ENCODE results near the gene PCDHGA5.
"Not testable (repeated sequence)": the region's sequence is repeated elsewhere in the genome, so short reads cannot be mapped to it uniquely, and the experiment has no call there.

The PCDHGA5 gene

GRCh38 chr5:141393267-141393666, 29.3 kb downstream of the PCDHGA5 start:
- no peaks in the 10 kb centered on the region for H3K27me3 ChIP-seq (ENCODE audit: insufficient read depth, insufficient read length)
- peaks cover 14% of the 10 kb centered on the region; the same call in 1 of the 2 replicates for H3K9me3 ChIP-seq (ENCODE audit: insufficient read depth, low read length)
- DNase-seq (ENCODE audit: low read depth, low spot score): no peak
- H3K9ac ChIP-seq (ENCODE audit: insufficient read length, low read depth): no peak overlapping the region
- H3K4me3 ChIP-seq (ENCODE audit: insufficient read length, low read depth): no peak overlapping the region
- H3K4me1 ChIP-seq (ENCODE audit: insufficient read depth, insufficient read length): no peaks in the 10 kb centered on the region
- TF ChIP-seq ZNF274 (IDR thresholded peaks at IDR 0.05; ENCODE audit: low read depth, low read length) (no peak), YY1 (IDR thresholded peaks at IDR 0.05; ENCODE audit: insufficient read depth, insufficient read length) (no peak), SUZ12 (IDR thresholded peaks at IDR 0.05; ENCODE audit: extremely low read depth, insufficient read depth, insufficient read length) (no peak)
- H3K36me3 ChIP-seq (ENCODE audit: insufficient read depth, insufficient read length, low read length): no peaks in the 10 kb centered on the region

GRCh38 chr5:141394401-141395187, 30.6 kb downstream of the PCDHGA5 start:
- H3K36me3 ChIP-seq (ENCODE audit: insufficient read depth, insufficient read length, low read length); H3K4me1 ChIP-seq (ENCODE audit: insufficient read depth, insufficient read length); H3K9ac ChIP-seq (ENCODE audit: insufficient read length, low read depth); DNase-seq (ENCODE audit: low read depth, low spot score); H3K4me3 ChIP-seq (ENCODE audit: insufficient read length, low read depth); H3K27me3 ChIP-seq (ENCODE audit: insufficient read depth, insufficient read length): not testable (repeated sequence)
- peaks cover 18% of the 10 kb centered on the region; the same call in 1 of the 2 replicates for H3K9me3 ChIP-seq (ENCODE audit: insufficient read depth, low read length)

- not testable (repeated sequence) for DNase-seq (ENCODE audit: low read depth, low spot score); H3K9ac ChIP-seq (ENCODE audit: insufficient read length, low read depth); H3K27me3 ChIP-seq (ENCODE audit: insufficient read depth, insufficient read length); H3K4me1 ChIP-seq (ENCODE audit: insufficient read depth, insufficient read length); H3K4me3 ChIP-seq (ENCODE audit: insufficient read length, low read depth); H3K36me3 ChIP-seq (ENCODE audit: insufficient read depth, insufficient read length, low read length)
- H3K9me3 ChIP-seq (ENCODE audit: insufficient read depth, low read length): peaks cover 13% of the 10 kb centered on the region; the same call in 1 of the 2 replicates
Measured at GRCh38 chr5:141397756-141398551, 34.0 kb downstream of the PCDHGA5 start, which contains the start of gene PCDHGB5. Gene PCDHGB5 (plus strand): TSS chr5:141397947. CDS start chr5:141398128, 181 bp downstream.

DNA sequence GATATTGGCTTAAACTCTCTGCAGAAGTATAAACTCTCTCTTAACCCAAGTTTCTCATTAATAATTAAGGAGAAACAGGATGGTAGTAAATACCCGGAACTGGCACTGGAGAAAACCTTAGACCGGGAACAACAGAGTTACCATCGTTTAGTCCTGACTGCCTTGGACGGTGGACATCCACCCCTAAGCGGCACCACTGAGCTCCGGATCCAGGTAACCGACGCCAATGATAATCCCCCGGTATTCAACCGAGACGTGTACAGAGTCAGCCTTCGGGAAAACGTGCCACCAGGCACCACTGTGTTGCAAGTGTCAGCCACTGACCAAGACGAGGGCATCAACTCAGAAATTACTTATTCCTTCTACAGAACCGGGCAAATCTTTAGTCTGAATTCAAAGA, 34.6 kb downstream of the PCDHGA5 start:
- Histone ChIP-seq H3K9ac (ENCODE audit: insufficient read length, low read depth) (no peak overlapping the region), H3K4me3 (ENCODE audit: insufficient read length, low read depth) (no peak overlapping the region), H3K27me3 (ENCODE audit: insufficient read depth, insufficient read length) (no peaks in the 10 kb centered on the region), H3K36me3 (ENCODE audit: insufficient read depth, insufficient read length, low read length) (no peaks in the 10 kb centered on the region), H3K9me3 (ENCODE audit: insufficient read depth, low read length) (peaks cover 8% of the 10 kb centered on the region; the same call in 1 of the 2 replicates), H3K4me1 (ENCODE audit: insufficient read depth, insufficient read length) (no peaks in the 10 kb centered on the region)
- TF ChIP-seq SUZ12 (IDR thresholded peaks at IDR 0.05; ENCODE audit: extremely low read depth, insufficient read depth, insufficient read length) (no peak), YY1 (IDR thresholded peaks at IDR 0.05; ENCODE audit: insufficient read depth, insufficient read length) (no peak), ZNF274 (IDR thresholded peaks at IDR 0.05; ENCODE audit: low read depth, low read length) (no peak)
- DNase-seq (ENCODE audit: low read depth, low spot score): no peak

- TF ChIP-seq ZNF274 (IDR thresholded peaks at IDR 0.05; ENCODE audit: low read depth, low read length) (no peak), YY1 (IDR thresholded peaks at IDR 0.05; ENCODE audit: insufficient read depth, insufficient read length) (no peak), SUZ12 (IDR thresholded peaks at IDR 0.05; ENCODE audit: extremely low read depth, insufficient read depth, insufficient read length) (no peak)
- Histone ChIP-seq H3K4me3 (ENCODE audit: insufficient read length, low read depth) (no peak overlapping the region), H3K9me3 (ENCODE audit: insufficient read depth, low read length) (peaks cover 4% of the 10 kb centered on the region; the same call in 1 of the 2 replicates), H3K36me3 (ENCODE audit: insufficient read depth, insufficient read length, low read length) (no peaks in the 10 kb centered on the region), H3K27me3 (ENCODE audit: insufficient read depth, insufficient read length) (no peaks in the 10 kb centered on the region), H3K4me1 (ENCODE audit: insufficient read depth, insufficient read length) (no peaks in the 10 kb centered on the region), H3K9ac (ENCODE audit: insufficient read length, low read depth) (no peak overlapping the region)
- DNase-seq (ENCODE audit: low read depth, low spot score): no peak
Measured at GRCh38 chr5:141399555-141400258, 35.7 kb downstream of the PCDHGA5 start.

DNA sequence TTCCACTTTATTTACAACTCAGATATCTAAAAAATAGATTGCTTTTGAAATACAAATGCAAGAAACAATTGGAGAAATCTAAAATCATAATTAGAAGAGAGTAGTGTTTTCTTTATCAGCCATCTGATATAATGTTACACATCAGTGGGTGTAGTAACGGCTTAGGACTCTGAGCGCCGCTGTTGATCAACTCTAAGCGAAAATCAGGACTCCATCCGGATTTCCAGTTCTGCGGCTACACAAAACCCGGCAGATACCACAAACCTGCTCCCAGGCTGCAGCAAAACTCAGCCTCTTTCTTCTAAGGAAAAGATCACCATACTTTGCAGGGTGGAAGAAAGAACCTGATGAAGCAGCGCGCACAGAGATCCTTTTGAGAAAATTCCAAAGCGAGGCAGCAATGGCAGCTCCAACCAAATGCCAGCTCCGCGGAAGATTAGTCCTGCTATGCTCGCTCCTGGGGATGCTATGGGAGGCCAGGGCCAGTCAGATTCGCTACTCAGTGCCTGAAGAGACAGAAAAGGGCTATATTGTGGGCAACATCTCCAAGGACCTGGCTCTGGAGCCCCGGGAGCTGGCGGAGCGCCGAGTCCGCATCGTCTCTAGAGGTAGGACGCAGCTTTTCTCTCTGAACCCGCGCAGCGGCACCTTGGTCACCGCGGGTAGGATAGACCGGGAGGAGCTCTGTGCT, 38.7 kb downstream of the PCDHGA5 start, which contains the start of gene PCDHGA9:
Gene PCDHGA9 (plus strand): TSS at position 226 of the 691 bp plus-strand sequence. CDS start 175 bp downstream, at position 401.
- H3K4me1 ChIP-seq (ENCODE audit: insufficient read depth, insufficient read length): no peaks in the 10 kb centered on the region
- H3K9me3 ChIP-seq (ENCODE audit: insufficient read depth, low read length): peaks cover 4% of the 10 kb centered on the region; the same call in 1 of the 2 replicates
- H3K36me3 ChIP-seq (ENCODE audit: insufficient read depth, insufficient read length, low read length): no peaks in the 10 kb centered on the region
- DNase-seq (ENCODE audit: low read depth, low spot score): no peak
- no peak within 1 kb of the TSS for H3K9ac ChIP-seq (ENCODE audit: insufficient read length, low read depth)
- no peak within 1 kb of the TSS for H3K4me3 ChIP-seq (ENCODE audit: insufficient read length, low read depth)
- TF ChIP-seq YY1 (IDR thresholded peaks at IDR 0.05; ENCODE audit: insufficient read depth, insufficient read length) (no peak), ZNF274 (IDR thresholded peaks at IDR 0.05; ENCODE audit: low read depth, low read length) (no peak), SUZ12 (IDR thresholded peaks at IDR 0.05; ENCODE audit: extremely low read depth, insufficient read depth, insufficient read length) (no peak)
- H3K27me3 ChIP-seq (ENCODE audit: insufficient read depth, insufficient read length): no peaks in the 10 kb centered on the region
